Epithelial cell of proximal tubule (primary cell): ENCODE measurements around the gene TTN. TPM values are rescaled to one million over a fixed set of nuclear protein-coding genes. Genes with fewer than 3 reads are reported as not detected.

Experiments
- DNase-seq: peaks from one replicate; pipeline ENCODE4 v3.0.0-alpha.2; 2011; ENCODE audit warnings: low read depth
- H3K4me3 ChIP-seq: 2 replicates; pipeline ENCODE4 v1.5.1; 2011; ENCODE audit warnings: low read depth, mild to moderate bottlenecking, low read length
- CTCF ChIP-seq: conservative IDR thresholded peaks from 2 replicates; pipeline ENCODE4 v1.5.1; 2012; ENCODE audit warnings: low read depth, mild to moderate bottlenecking, low read length
- total RNA-seq: library from RNA; depleted of rRNA; stranded (reverse); fragments of >200 nt; gene quantifications from 2 replicates; pipeline ENCODE4 v1.2.3, GENCODE V29; 2015

Gene TTN
- total RNA-seq, 1 donor from 2014 or later = 0.12 TPM

GRCh38 chr2:178542161-178542560 is 265.1 kb downstream of the TTN start:
- no peak for DNase-seq
- TF ChIP-seq CTCF = no peak
- no peak overlapping the region for H3K4me3 ChIP-seq

GRCh38 chr2:178536037-178536436 is 271.2 kb downstream of the TTN start:
- no peak for DNase-seq
- TF ChIP-seq CTCF = no peak
- no peak overlapping the region for H3K4me3 ChIP-seq

GRCh38 chr2:178531168-178531567 is 276.1 kb downstream of the TTN start:
- H3K4me3 ChIP-seq = no peak overlapping the region
- no peak for DNase-seq
- no peak for TF ChIP-seq CTCF

- no peak for DNase-seq
- no peak for TF ChIP-seq CTCF
- no peak overlapping the region for H3K4me3 ChIP-seq
Measured at GRCh38 chr2:178530625-178531142, 276.5 kb downstream of the TTN start.

GRCh38 chr2:178530131-178530530 is 277.1 kb downstream of the TTN start:
- no peak for DNase-seq

GRCh38 chr2:178529194-178529593 is 278.0 kb downstream of the TTN start:
- no peak for DNase-seq
- no peak for TF ChIP-seq CTCF

More at GRCh38 chr2:178530131-178530530, 277.1 kb downstream of the TTN start:
- H3K4me3 ChIP-seq = no peak overlapping the region
- no peak for TF ChIP-seq CTCF

GRCh38 chr2:178528647-178529046 is 278.6 kb downstream of the TTN start:
- H3K4me3 ChIP-seq = no peak overlapping the region
- DNase-seq = no peak
- TF ChIP-seq CTCF = no peak

More at GRCh38 chr2:178529194-178529593, 278.0 kb downstream of the TTN start:
- H3K4me3 ChIP-seq = no peak overlapping the region
